Measurements from ENCODE around the gene MTR.
"Not testable (repeated sequence)": the region's sequence is repeated elsewhere in the genome, so short reads cannot be mapped to it uniquely, and the experiment has no call there.

Gene MTR

DNA sequence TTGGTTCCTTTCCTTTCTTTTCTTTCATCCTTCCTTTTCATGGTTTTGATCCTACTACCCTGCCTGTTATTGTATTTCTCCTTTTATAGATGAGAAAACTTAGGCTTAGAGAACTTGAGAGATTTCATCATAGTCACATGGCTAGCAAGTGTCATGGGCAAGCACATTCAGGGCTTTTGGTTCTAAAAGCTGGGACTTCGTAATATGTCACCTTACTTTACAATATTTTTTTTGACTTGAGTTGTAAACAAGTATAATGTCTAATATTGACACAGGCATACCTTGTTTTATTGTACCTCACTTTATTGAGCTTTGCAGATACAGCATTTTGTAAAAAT is 70.7 kb downstream of the MTR start:
- DNase-seq, result no peak

DNA sequence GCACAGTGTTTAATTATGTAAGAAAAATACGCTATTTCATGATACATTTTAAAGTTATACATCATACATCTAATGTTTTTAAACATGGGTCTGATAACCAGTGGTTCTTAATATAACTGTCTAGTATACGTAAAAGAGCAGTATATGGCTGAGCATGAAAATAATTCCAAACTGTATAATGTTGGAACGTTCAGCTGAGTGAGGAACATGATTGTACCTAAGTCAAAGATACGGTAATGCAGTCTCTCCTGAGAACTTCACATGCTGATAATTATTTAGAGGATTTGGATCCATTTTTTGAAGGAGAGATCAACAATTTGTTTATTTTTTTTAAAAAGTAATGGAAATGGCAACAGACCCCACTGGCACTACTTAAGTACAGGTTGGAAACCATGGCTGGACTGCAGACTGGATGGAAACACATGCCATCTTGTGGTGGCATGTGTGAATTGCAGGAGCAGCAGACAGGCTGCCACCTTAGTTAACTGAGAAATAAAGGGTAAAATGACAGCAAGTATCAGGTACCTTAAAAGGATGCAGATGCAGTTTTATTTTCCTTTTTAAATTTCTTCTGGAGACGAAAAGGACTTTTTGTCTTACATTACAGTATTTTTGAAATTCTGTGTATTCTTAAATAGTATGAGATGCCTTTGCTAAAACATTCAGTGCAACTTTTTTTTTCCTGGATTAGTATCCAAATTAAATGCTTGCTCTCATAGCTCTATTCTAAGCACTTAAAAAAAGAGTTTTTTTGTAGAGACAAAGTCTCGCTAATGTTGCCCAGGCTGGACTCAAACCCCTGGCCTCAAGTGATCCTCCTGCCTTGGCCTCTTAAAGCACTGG is 73.8 kb downstream of the MTR start:
- peak in 1 of 4 experiments; percentile 5 for DNase-seq

DNA sequence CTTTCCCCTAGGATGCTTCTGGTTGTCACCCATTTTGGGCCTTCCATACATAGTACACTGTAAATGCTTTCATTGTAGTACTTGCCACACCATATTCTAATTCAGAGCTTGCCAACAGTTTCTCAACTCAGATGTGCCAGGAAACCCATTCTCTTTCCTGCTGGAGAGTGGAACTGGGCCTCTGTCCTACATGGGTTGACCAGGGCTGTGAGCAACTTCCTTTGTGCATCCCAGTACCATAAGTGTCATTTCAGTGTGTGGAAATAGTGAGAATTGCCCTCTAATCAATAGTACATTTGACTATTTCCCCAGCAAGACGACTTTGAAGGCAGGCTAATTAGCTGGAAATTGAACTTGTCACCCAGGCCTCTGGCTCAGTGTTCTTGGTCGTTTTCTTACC is 74.8 kb downstream of the MTR start:
- no peak for DNase-seq

DNA sequence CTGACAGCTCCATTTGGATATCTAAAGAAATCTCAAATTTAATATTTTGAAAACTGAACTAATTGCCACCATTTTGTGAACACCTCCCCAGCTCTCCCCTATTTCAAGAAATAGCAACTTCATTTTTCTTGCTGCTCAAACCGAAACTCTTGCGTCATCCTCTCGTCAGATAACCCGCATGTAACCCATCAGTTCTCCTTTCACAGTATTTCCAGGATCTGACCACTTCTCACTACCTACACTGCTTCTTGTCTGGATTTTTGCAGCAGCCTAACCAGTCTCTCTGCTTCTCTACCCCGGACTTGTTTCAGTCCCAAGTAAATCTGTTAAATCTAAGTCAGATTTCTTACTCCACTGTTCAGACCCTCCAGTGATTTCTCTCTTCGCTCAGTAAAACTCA is 75.6 kb downstream of the MTR start:
- no peak for DNase-seq

DNA sequence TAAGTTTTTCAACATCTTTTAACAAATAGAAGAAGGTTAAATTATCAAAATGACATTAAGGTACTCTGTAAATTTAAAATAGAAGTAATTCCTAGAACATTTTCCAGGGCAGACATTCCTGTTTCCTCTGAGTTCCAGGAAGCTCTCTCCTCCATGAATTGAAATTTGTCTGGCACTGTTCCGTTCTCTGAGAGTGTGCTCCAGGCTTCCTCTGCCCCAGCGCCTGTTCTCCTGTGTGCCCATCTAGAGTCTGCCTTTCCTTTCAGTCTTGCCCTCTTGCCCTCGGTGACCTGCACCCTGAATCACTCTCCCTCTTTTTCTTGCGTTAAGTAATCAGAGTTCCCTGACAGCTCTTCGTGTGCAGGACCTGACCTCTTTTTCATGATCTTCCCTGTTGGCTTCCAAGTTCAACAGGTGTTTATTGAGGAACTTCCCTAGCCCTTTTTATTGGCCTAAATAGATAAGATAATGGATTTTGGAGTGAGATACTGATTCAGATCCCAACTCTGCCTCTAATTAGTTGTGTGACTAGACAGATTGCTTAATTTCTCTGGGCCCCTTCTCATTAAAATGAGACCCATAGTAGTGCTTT is 77.1 kb downstream of the MTR start:
- DNase-seq, result no peak

DNA sequence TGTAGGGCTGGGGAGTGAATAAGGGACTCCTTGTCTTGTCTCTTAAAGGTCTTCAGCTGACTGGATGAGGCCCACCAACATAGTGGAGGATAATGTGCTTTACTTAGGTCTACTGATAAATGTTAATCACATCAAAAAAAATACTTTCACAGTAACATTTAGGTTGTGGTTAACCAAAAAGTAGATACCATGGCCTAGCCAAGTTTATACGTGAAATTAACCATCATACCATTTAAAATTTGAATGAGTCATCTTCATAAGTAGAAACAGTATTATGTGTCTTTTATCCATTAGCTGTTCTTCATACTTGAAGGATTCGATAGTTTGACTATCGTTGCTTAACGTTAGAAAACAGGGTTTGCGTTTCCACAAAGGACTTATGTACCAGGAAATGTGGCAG is 80.9 kb downstream of the MTR start:
- no peak for DNase-seq

DNA sequence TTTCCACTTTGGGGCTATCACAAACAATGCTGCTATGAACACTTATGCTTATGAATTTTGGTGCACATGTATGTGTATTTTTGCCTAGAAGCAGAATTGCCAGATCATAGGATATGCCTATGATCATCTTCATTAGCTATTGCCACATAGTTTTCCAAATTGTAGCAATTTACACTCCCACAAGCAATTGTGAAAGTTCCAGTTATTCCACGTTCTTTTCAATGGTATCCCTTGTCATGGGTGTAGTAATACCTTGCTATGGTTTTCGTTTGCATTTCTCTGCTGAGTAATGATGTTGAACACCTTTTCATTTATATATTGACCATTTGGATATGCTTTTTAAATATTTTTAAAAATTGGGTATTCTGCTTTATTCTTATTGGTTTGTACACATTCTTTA is 82.6 kb downstream of the MTR start:
- no peak for DNase-seq

DNA sequence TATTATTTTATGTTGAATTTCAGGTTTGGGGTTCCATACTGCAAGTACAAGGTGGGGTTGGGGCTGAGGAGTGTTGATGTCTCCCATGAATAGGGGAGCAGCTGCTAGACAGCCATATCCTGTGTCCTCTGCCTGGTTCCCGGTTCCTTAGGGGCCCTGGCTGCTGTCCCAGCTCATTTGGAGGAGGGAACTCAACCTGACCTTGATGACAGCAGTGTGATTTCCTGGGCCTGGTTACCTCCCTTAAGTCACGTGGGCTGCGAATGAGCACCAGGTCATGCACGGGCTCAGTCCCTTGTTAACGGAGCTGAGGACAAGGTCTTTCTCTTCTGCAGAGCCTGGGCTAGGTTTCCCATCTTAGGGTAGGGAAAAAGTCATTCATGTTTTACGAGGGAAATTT is 85.1 kb downstream of the MTR start:
- no peak for DNase-seq

DNA sequence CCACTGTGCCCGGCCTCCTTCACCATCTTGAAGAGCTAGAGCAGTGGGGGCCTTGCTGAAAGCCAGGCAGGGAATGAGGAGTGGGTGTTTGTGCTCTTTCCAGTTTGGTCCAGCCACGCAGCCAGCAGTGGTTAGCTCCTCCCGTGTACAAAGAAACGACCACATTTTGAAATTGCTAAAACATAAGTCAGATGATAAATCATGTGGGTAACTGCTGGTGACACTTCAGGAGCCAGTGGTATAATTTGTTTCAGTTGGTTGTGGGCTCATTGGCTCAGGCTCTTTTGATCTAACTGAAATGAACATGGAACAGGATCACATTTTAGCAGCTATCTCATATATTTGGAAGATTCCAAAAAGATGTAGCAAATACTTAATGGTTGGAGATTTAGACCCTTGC is 87.6 kb downstream of the MTR start:
- no peak for DNase-seq

DNA sequence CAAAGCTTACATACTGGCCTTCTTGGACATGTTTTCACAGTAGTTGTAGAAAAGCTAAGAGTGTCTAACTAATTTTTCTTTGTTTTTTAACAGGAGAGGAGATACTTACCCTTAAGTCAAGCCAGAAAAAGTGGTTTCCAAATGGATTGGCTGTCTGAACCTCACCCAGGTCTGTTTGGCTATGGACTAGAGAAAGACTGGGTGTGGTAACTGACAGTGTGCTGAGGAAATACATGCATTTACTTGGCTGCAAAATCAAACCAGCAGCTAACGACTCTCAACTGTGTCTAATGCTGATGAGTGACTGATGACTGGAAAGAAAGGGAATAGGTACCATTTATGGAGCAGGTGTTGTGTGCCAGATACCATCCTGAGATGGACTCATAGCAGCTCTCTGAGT is 91.1 kb downstream of the MTR start:
- DNase-seq, result no peak

DNA sequence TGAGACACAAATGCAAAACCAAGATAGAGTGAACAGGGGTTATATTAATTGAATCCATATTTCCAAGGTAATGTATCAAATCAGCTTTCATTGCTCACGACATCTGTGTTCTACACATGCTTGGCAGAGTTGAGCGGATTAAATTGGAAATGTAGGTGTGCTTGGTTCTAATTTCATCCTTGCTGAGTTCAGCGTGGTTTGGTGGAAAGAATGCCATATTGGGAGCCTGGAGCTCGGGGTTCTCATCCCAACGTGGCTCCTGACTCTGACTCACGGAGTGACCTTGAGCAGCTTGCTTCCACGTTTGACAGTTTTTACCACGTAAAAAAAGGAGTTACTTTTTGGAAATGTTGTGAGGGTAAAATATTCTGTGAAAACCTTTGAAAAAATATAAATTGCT is 92.0 kb downstream of the MTR start:
- no peak for DNase-seq

DNA sequence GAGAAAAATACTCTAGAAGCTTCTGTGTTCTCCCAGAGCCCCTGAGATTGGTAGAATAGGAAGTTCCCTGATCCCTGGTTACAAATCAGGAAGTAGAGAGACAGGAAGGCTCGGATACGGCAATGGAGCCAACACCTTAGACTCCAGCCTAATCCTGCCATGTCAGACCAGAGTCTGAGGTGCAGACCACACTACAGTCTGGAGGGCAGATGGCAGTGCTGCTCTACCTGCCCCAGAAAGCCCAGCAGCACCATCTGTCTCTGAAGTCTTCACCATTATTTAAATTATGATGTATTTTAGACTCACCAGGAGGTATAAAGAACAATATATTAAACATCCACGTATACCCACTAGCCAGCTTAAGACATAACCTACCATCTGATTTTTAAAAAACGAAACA is 93.0 kb downstream of the MTR start:
- no peak for DNase-seq

DNA sequence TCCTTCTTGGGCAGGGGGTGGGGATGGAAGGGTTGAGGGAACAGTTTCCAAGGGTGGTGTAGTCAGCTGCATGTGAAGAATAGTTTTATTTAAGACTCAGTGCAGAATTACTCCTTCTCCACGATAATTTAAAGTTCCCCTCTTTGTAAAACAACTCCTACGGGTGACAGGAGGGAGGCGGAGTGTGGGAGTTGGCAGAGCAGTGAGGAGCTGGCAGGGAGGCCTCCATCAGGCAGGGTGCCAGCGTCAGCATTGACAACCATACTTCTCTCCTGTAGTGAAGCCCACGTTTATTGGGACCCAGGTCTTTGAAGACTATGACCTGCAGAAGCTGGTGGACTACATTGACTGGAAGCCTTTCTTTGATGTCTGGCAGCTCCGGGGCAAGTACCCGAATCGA is 93.8 kb downstream of the MTR start:
- DNase-seq, result no peak

DNA sequence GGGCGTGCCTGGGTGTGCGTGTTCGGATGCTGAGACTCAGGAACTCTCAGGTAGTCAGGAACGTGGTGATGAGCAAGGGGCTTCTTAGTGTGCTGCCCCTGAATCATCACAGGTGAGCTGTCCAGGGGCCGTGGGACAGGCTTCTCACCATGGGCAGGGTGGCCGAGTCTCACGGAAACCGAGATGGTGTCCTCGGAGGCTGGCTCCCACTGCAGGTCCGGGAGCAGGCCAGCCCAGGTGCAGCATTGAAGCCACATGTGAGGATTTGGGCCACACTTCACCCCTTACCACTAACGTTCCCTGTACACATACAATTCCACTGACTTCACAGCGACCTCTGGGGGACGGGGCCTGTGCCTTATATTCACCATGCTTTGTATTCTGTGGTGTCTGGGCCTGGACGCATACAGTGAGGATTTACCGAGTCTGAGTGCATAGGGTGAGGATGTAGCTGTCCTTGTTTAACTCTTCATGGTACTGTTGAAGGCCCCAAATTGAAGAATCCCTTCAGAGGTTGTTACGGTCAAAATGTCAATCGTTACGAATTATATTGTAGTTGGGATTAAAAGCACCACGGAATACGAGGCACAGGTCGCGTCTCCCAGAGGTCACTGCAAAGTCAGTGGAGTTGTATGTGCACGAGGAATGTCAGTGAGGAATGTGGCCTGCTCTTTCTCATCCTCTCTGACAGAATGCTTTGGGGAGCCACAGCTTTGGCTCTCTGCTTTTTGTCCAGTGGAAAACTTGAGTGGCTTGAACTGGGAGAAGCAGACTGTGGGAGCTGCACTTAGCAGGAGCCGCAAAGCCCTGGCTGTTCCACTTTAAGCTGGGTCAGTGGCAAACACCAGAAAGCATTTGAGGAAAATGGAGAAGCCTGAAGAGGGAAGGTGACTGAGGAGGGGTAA is 95.3 kb downstream of the MTR start:
- no peak for DNase-seq

DNA sequence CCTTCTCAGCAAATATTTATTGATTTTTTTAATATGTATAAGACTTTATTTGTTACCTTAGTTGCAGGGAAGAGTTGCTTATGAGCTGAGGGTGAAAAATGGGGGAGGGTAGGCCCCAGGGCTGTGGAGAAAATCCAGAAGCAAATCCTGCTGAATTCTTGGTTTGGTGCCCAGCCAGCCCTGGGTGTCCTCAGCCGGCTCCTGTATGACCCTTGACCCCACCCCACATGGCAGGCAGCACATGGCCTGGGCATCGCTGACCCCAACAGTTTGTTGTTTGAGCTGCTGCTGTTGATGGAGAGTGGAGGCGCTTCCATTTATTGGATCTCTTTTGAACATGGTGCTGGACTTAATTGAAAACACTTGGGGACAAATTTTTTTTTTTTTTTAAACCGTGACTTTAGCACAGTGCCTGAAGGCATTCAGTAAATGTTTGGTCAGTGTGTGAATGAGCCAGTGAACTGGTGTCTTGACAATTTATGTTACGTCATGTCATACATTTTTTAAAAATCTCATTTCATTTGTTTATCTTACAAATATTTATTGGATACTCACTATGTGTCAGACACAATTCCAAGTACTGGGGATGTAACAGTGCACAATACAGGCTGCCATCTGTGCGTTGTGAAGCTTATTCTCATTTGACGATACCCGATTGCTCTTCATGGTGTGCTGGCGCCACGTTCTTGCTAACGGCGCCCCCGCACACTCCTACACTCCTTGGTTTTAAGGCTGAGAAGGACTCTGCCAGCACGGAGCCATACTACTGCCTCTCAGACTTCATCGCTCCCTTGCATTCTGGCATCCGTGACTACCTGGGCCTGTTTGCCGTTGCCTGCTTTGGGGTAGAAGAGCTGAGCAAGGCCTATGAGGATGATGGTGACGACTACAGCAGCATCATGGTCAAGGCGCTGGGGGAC is 98.8 kb downstream of the MTR start:
- DNase-seq, result no peak

DNA sequence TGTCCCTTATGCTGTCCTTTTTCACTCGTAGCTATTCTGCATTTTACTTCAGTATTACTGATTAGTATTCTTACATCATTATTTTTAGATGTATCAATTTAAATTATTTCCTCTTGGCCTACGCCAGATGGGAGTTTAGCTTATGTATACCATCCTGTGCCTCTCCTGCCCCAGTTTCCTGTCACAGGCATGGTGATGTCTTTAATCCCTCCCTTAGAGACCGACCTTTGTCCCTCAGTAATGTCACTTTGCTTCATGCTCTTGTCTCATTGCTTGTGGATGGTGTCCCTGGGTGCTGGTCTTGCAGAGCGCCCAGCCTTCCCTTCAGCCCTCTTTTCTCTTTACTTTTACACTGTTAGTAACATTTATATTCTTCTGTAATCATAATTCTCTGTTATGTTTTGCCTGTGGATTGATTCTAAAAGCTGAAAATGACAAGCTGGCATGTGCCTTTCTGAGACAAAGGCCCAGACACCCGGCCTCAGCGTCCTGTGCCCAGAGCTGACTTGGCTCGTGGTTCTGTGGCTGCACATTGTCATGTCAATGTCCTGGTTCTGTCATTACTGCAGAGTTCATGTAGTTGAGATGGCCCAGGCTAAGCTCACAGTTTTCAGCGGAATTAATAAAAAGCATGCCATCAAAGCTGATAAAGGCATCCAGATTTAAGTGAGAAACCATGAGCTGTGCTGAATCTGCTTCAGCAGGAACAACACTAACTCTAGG is 100.7 kb downstream of the MTR start:
- DNase-seq, result no peak

DNA sequence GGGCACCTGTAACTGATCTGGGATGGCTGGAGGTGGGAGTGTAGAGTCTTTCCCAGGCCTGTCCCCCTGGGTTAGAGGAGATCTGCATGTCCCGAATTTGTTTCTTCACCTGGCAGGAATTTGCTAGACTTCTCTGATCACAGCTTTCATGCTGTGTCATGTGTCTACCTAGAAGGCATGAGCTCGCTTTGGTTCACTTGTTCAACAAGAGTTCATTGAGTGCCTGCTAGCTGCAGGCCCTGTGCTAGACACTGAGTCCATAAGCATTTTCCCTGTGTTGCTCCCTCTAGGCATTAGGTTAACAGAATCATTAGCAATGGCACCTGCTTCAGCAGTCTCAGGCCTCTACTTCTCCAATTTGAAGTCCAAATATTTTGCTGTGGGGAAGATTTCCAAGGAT is 101.6 kb downstream of the MTR start:
- DNase-seq, result no peak

DNA sequence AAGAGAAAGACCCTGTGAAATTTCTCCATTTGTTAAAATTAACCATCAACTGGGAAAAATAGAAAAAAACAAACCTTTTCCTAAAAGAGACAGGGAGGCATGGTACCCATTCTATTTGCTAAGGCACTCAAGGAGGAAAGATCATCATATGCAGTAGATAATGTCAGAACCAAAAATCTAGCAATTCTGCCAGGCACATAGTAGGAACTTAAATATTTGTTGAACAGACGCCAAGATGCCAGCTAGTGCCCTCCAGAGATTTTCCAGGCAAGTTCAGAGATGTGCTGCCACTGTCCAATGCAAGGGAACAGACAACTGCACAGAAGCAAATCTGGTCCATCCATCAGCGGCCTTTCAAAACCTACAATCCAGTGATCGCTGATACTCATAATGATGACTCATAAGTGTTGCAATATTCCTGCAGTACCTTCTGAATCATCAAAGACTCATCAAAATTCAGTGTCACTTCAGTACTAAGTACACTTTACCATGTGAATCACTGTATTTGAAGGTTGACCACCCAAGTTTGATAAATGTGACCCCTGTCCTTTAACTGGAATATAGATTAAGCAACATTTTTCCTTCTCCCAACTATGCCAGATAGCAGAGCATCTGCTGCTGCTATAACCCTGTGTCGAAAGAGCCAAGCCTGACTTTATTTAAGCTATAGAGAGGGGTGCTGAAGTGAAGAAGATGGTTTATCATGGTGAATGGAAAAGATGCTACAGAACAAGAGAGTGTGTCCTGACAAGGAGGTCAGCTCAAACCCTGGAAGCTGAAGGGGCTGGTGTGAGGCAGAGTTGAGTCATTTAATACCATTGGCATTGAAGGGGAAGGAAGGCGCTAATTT is 110.0 kb downstream of the MTR start:
- no peak for DNase-seq

DNA sequence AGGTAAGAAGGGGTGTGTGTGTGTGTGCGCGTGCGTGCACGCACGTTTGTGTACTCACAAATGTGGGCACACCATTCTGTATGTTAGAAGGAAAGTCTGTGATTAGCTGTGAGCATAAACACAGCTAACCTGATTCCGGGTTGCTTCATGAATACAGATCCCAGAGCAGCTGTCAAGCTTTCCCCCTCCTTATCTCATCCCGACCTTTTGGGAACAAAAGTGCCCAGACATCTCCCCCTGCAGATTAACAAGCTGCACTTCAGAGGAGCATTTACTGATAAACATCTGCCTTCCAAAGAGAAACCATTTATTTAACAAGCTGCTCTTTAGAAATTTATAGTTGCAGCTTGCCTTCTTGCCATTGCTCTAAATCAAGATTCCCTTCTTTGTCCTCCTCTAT is 112.1 kb downstream of the MTR start:
- DNase-seq, result no peak

DNA sequence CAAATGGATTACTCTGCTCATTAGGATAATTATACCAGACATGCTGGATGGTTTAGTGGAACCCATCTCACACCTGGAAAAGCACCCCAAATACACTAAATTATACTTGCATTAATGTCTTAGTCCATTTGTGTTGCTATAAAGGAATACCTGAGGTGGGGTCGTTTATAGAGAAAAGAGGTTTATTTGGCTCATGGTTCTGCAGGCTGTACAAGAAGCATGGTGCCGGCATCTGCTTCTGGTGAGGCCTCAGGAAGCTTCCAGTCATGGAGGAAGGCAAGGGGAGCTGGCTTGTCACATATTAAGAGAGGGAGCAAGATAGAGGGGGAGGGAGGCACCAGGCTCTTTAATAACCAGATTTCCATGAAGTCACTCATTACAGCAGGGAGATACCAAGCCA is 113.6 kb downstream of the MTR start:
- DNase-seq, result no peak

DNA sequence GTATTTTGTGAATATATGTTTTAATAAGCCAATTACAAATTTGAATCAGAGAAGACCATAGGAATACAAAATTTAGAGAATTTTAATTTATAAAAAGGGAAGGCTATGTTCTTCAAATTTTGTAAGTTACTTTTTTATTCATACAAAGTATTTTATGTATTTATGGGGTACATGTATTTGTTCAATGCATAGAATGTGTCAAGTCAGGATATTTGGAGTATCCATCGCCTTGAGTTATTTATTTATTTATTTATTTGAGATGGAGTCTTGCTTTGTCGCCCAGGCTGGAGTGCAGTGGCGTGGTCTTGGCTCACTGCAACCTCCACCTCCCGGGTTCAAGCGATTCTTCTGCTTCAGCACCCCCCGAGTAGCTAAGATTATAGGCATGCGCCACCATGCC is 116.0 kb downstream of the MTR start:
- DNase-seq, result not testable (repeated sequence)

All from activated CD4-positive, CD25-positive, alpha-beta regulatory T cell (primary cell).